HG03342 (cell line): ENCODE results near the gene CDKL2.

Source experiments
- ATAC-seq: cut with Tn5 transposase; IDR thresholded peaks from one replicate; pipeline ENCODE4 v1.9.1; 2021; ENCODE audit warnings: mild to moderate bottlenecking, moderate library complexity; ENCODE audit not compliant: unreplicated experiment

CDKL2 gene

GRCh38 chr4:75643651-75644050 is 13.3 kb upstream of the CDKL2 start:
- ATAC-seq, result no peak

GRCh38 chr4:75639124-75639695 is 8.9 kb upstream of the CDKL2 start:
- ATAC-seq, result no peak

- ATAC-seq, result no peak
Observed at GRCh38 chr4:75637827-75638226, 7.5 kb upstream of the CDKL2 start.

- ATAC-seq, result no peak
Observed at GRCh38 chr4:75637176-75637575, 6.8 kb upstream of the CDKL2 start.

GRCh38 chr4:75634951-75635350 is 4.6 kb upstream of the CDKL2 start:
- ATAC-seq, result no peak

- ATAC-seq, result no peak
Observed at GRCh38 chr4:75634281-75634680, 4.0 kb upstream of the CDKL2 start.

GRCh38 chr4:75633846-75634245 is 3.5 kb upstream of the CDKL2 start:
- no peak for ATAC-seq

GRCh38 chr4:75630937-75631329 is 605 bp upstream of the CDKL2 start:
- no peak for ATAC-seq

- ATAC-seq, result no peak
Observed at GRCh38 chr4:75629239-75629638, 1.1 kb downstream of the CDKL2 start.

GRCh38 chr4:75623026-75623425 is 7.3 kb downstream of the CDKL2 start:
- no peak for ATAC-seq

GRCh38 chr4:75621715-75622114 is 8.6 kb downstream of the CDKL2 start:
- ATAC-seq, result no peak

- ATAC-seq, result no peak
Observed at GRCh38 chr4:75612306-75612705, 18.0 kb downstream of the CDKL2 start.

GRCh38 chr4:75605928-75606327 is 24.4 kb downstream of the CDKL2 start:
- no peak for ATAC-seq

GRCh38 chr4:75599647-75600046 is 30.7 kb downstream of the CDKL2 start:
- no peak for ATAC-seq

- no peak for ATAC-seq
Observed at GRCh38 chr4:75598390-75598789, 31.9 kb downstream of the CDKL2 start.

GRCh38 chr4:75596061-75596460 is 34.3 kb downstream of the CDKL2 start:
- ATAC-seq, result no peak

GRCh38 chr4:75593393-75593792 is 36.9 kb downstream of the CDKL2 start:
- ATAC-seq, result no peak

- no peak for ATAC-seq
Observed at GRCh38 chr4:75584067-75584466, 46.3 kb downstream of the CDKL2 start.

- ATAC-seq, result no peak
Observed at GRCh38 chr4:75567725-75568124, 62.6 kb downstream of the CDKL2 start.

- no peak for ATAC-seq
Observed at GRCh38 chr4:75566911-75567310, 63.4 kb downstream of the CDKL2 start.

- no peak for ATAC-seq
Observed at GRCh38 chr4:75565481-75565880, 64.8 kb downstream of the CDKL2 start.

- no peak for ATAC-seq
Observed at GRCh38 chr4:75564023-75564422, 66.3 kb downstream of the CDKL2 start.

GRCh38 chr4:75561789-75562188 is 68.5 kb downstream of the CDKL2 start:
- no peak for ATAC-seq

- ATAC-seq, result no peak
Observed at GRCh38 chr4:75557696-75558095, 72.6 kb downstream of the CDKL2 start.
